ENCODE results near the gene ARL5C.

Gene ARL5C

GRCh38 chr17:39165841-39166349 is at the start of gene ARL5C:
TSS of gene ARL5C (minus strand) at chr17:39166161. CDS start at chr17:39165760, 401 bp downstream.
- no peak for TF ChIP-seq CTCF (conservative IDR thresholded peaks at IDR 0.05; ENCODE audit: low read depth)
- H3K27ac ChIP-seq, result no peak within 1 kb of the TSS
- no peak for DNase-seq (ENCODE audit: low spot score)
- ChIA-PET POLR2A (ENCODE audit: low non-redundant PET) (no interaction called here), CTCF (interaction anchor here (0.5 to 2.6 kb wide), 6 partner anchors 9 to 459 kb away, joined by 3 to 38 read pairs (median 7); no protein-coding TSS in a partner anchor)

- ChIA-PET POLR2A (ENCODE audit: low non-redundant PET) (no interaction called here), CTCF (interaction anchor here (0.6 to 1.9 kb wide), 2 partner anchors 20 to 31 kb away, joined by 3 to 6 read pairs; no protein-coding TSS in a partner anchor)
- H3K27ac ChIP-seq, result peak overlapping the region; percentile 78
- no peak for TF ChIP-seq CTCF (conservative IDR thresholded peaks at IDR 0.05; ENCODE audit: low read depth)
- DNase-seq (ENCODE audit: low spot score), result peak; percentile 53
Observed at GRCh38 chr17:39213852-39214251, 47.9 kb upstream of the ARL5C start.

- DNase-seq (ENCODE audit: low spot score), result no peak
- H3K27ac ChIP-seq, result peak overlapping the region; percentile 78
- ChIA-PET CTCF (interaction anchor here (0.6 to 1.9 kb wide), 4 partner anchors 19 to 32 kb away, joined by 3 to 6 read pairs (median 4); no protein-coding TSS in a partner anchor), POLR2A (ENCODE audit: low non-redundant PET) (no interaction called here)
- no peak for TF ChIP-seq CTCF (conservative IDR thresholded peaks at IDR 0.05; ENCODE audit: low read depth)
Observed at GRCh38 chr17:39212841-39213480, 47.0 kb upstream of the ARL5C start.

GRCh38 chr17:39212195-39212810 is 46.3 kb upstream of the ARL5C start:
- no peak for TF ChIP-seq CTCF (conservative IDR thresholded peaks at IDR 0.05; ENCODE audit: low read depth)
- POLR2A ChIA-PET (ENCODE audit: low non-redundant PET), result no interaction called here
- peak overlapping the region; percentile 78 for H3K27ac ChIP-seq
- CTCF ChIA-PET, result interaction anchor here (0.8 to 1.9 kb wide), 3 partner anchors 28 to 32 kb away, joined by 4 to 6 read pairs (median 5); no protein-coding TSS in a partner anchor
- no peak for DNase-seq (ENCODE audit: low spot score)

GRCh38 chr17:39210093-39210434 is 44.1 kb upstream of the ARL5C start:
- ChIA-PET POLR2A (ENCODE audit: low non-redundant PET) (no interaction called here), CTCF (interaction anchor here (0.5 to 5.0 kb wide), 4 partner anchors 26 to 351 kb away, joined by 3 to 145 read pairs (median 5); no protein-coding TSS in a partner anchor)
- H3K27ac ChIP-seq, result peak overlapping the region; percentile 60
- TF ChIP-seq CTCF (conservative IDR thresholded peaks at IDR 0.05; ENCODE audit: low read depth), result no peak
- no peak for DNase-seq (ENCODE audit: low spot score)

- peak overlapping the region; percentile 60 for H3K27ac ChIP-seq
- no peak for DNase-seq (ENCODE audit: low spot score)
- ChIA-PET CTCF (interaction anchor here (0.7 to 5.0 kb wide), 4 partner anchors 26 to 402 kb away, joined by 3 to 145 read pairs (median 4); no protein-coding TSS in a partner anchor), POLR2A (ENCODE audit: low non-redundant PET) (no interaction called here)
- TF ChIP-seq CTCF (conservative IDR thresholded peaks at IDR 0.05; ENCODE audit: low read depth), result no peak
Observed at GRCh38 chr17:39209317-39210092, 43.5 kb upstream of the ARL5C start.

Measured in RWPE1 (cell line).